HCT116 (cell line): ENCODE measurements around the gene CDC42EP3.

Source experiments
- CEBPB ChIP-seq: IDR thresholded peaks from 2 replicates; pipeline ENCODE4 v1.6.1; 2012; ENCODE audit warnings: low read depth
- EGR1 ChIP-seq: IDR thresholded peaks from 2 replicates; pipeline ENCODE4 v1.6.1; 2012; ENCODE audit warnings: low read depth
- ELF1 ChIP-seq: IDR thresholded peaks from 2 replicates; pipeline ENCODE4 v1.6.1; 2012; ENCODE audit warnings: low read depth, borderline replicate concordance
- EZH2 ChIP-seq: fragments of 200-600 bp; sonication (generic); IDR thresholded peaks from 2 replicates; pipeline ENCODE4 v1.6.1; 2017; ENCODE audit warnings: antibody characterized with exemption, mixed run types
- POLR2A ChIP-seq: IDR thresholded peaks from 2 replicates; pipeline ENCODE4 v1.7.0; 2011; ENCODE audit warnings: borderline replicate concordance; ENCODE audit not compliant: insufficient read depth, insufficient read length; ENCODE audit errors: extremely low read depth
- POLR2AphosphoS5 ChIP-seq: IDR thresholded peaks from 2 replicates; pipeline ENCODE4 v1.6.1; 2011; ENCODE audit warnings: mild to moderate bottlenecking, low read depth, low read length, moderate library complexity
- RAD21 ChIP-seq: IDR thresholded peaks from 2 replicates; pipeline ENCODE4 v1.6.1; 2012; ENCODE audit warnings: low read depth, mild to moderate bottlenecking
- SIN3A ChIP-seq: IDR thresholded peaks from 2 replicates; pipeline ENCODE4 v1.6.1; 2012; ENCODE audit warnings: low read depth
- SRF ChIP-seq: IDR thresholded peaks from 2 replicates; pipeline ENCODE4 v1.6.1; 2012; ENCODE audit warnings: low read depth
- YY1 ChIP-seq: IDR thresholded peaks from 2 replicates; pipeline ENCODE4 v1.6.1; 2011; ENCODE audit warnings: low read length, low read depth, moderate library complexity, mild to moderate bottlenecking; ENCODE audit not compliant: insufficient replicate concordance; ENCODE audit errors: extremely low read depth
- TF ChIP-seq, protein P1 (sequence below), 3 experiments: fragments of 200-600 bp in 1 of 3; sonication (generic) in 1 of 3; IDR thresholded peaks in 2 of 3; conservative IDR thresholded peaks in 1 of 3; 2 replicates each; pipeline ENCODE4 v1.5.1; 2012 to 2017; ENCODE audit warnings: low read depth in 2 of 3, low read length in 2 of 3, antibody characterized with exemption in 1 of 3, borderline replicate concordance in 1 of 3, control low read depth in 1 of 3, mild to moderate bottlenecking in 1 of 3, mixed read lengths in 1 of 3, mixed run types in 1 of 3, moderate library complexity in 1 of 3; ENCODE audit not compliant: insufficient read depth in 1 of 3
- TF ChIP-seq, protein P2 (sequence below): IDR thresholded peaks from 2 replicates; pipeline ENCODE4 v1.6.1; 2011; ENCODE audit warnings: mild to moderate bottlenecking, low read length, moderate library complexity; ENCODE audit not compliant: insufficient replicate concordance; ENCODE audit errors: extremely low read depth
- TF ChIP-seq, protein P3 (sequence below): IDR thresholded peaks from 2 replicates; pipeline ENCODE4 v1.6.1; 2012; ENCODE audit warnings: low read depth

DNA sequence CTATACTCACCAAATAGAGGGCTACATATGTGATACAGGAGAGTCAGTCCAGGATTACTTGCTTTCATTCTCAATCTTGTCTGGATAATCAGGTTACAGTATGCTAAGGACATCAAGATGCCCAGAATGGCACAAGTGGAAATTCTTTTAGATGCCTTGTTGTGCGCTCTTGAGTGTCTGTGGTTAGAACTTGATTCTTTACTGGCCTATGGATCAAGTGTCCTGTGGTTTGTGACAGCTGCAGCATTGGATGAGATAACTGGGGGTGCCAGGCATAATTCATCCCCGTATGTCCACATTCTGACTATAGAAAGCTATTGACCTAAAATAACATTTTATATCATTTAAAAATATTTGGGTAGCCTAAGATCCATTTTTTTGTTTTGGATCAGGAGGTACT, 40.1 kb downstream of the CDC42EP3 start:
- TF ChIP-seq YY1 (no peak), SRF (no peak), RAD21 (no peak), CEBPB (no peak), EZH2 (no peak), ELF1 (no peak), POLR2A (no peak), SIN3A (no peak), POLR2AphosphoS5 (no peak), EGR1 (no peak)
- TF ChIP-seq, protein P1, sequence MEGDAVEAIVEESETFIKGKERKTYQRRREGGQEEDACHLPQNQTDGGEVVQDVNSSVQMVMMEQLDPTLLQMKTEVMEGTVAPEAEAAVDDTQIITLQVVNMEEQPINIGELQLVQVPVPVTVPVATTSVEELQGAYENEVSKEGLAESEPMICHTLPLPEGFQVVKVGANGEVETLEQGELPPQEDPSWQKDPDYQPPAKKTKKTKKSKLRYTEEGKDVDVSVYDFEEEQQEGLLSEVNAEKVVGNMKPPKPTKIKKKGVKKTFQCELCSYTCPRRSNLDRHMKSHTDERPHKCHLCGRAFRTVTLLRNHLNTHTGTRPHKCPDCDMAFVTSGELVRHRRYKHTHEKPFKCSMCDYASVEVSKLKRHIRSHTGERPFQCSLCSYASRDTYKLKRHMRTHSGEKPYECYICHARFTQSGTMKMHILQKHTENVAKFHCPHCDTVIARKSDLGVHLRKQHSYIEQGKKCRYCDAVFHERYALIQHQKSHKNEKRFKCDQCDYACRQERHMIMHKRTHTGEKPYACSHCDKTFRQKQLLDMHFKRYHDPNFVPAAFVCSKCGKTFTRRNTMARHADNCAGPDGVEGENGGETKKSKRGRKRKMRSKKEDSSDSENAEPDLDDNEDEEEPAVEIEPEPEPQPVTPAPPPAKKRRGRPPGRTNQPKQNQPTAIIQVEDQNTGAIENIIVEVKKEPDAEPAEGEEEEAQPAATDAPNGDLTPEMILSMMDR (IDR thresholded peaks at IDR 0.05 in 2 of 3, conservative IDR thresholded peaks at IDR 0.05 in 1 of 3; ENCODE audit: borderline replicate concordance in 1 of 3, insufficient read depth in 1 of 3, low read depth in 2 of 3, low read length in 2 of 3): no peak
- TF ChIP-seq, protein P2, sequence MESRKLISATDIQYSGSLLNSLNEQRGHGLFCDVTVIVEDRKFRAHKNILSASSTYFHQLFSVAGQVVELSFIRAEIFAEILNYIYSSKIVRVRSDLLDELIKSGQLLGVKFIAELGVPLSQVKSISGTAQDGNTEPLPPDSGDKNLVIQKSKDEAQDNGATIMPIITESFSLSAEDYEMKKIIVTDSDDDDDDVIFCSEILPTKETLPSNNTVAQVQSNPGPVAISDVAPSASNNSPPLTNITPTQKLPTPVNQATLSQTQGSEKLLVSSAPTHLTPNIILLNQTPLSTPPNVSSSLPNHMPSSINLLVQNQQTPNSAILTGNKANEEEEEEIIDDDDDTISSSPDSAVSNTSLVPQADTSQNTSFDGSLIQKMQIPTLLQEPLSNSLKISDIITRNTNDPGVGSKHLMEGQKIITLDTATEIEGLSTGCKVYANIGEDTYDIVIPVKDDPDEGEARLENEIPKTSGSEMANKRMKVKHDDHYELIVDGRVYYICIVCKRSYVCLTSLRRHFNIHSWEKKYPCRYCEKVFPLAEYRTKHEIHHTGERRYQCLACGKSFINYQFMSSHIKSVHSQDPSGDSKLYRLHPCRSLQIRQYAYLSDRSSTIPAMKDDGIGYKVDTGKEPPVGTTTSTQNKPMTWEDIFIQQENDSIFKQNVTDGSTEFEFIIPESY: no peak
- TF ChIP-seq, protein P3, sequence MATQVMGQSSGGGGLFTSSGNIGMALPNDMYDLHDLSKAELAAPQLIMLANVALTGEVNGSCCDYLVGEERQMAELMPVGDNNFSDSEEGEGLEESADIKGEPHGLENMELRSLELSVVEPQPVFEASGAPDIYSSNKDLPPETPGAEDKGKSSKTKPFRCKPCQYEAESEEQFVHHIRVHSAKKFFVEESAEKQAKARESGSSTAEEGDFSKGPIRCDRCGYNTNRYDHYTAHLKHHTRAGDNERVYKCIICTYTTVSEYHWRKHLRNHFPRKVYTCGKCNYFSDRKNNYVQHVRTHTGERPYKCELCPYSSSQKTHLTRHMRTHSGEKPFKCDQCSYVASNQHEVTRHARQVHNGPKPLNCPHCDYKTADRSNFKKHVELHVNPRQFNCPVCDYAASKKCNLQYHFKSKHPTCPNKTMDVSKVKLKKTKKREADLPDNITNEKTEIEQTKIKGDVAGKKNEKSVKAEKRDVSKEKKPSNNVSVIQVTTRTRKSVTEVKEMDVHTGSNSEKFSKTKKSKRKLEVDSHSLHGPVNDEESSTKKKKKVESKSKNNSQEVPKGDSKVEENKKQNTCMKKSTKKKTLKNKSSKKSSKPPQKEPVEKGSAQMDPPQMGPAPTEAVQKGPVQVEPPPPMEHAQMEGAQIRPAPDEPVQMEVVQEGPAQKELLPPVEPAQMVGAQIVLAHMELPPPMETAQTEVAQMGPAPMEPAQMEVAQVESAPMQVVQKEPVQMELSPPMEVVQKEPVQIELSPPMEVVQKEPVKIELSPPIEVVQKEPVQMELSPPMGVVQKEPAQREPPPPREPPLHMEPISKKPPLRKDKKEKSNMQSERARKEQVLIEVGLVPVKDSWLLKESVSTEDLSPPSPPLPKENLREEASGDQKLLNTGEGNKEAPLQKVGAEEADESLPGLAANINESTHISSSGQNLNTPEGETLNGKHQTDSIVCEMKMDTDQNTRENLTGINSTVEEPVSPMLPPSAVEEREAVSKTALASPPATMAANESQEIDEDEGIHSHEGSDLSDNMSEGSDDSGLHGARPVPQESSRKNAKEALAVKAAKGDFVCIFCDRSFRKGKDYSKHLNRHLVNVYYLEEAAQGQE: no peak
